Measurements from ENCODE around the gene GNAS. TPM values are rescaled to one million over a fixed set of nuclear protein-coding genes. Genes with fewer than 3 reads are reported as not detected.

Gene GNAS
- total RNA-seq, 4 donors from 2014 or later = 606 to 837 (median 753) TPM

DNA sequence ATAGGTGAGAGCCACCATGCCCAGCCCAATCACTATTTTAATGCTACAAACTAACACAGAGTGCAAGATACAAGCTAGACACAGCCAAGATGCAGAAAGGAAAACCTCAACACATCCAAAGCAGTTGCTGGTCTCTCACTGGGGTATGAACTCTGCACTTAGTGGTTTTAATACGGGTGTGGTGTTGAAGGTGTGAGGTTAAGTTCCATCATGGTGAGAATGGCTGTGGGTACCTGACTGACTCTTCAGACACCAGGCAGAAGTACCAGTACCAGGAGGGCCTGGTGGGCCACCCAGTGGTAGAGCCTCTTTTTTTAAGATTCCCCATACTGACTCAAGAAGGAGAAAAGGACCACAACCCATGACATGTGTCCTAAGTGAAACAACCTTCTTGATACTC, 14.8 kb upstream of the GNAS start:
- DNase-seq (ENCODE audit: low spot score) = no peak
- ATAC-seq (ENCODE audit: low FRiP score) = no peak

DNA sequence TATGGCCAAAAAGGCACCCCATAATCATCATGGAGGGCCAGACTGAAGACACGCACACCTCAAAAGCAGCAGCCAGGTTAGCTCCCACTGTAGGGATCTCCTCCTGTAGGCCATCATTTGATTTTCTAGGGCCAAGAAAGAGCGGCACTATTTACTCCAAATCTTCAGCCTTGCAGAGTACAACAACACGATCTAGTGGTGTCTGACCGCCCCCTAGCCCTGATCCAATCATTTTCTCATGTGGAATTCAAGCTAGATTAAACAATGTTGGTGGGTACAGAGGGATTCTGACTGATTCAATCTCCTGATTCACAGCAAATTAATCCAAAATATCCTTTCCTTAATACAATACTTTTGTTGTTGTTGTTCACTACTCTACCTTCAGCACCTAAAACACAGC, 14.3 kb upstream of the GNAS start:
- no peak for ATAC-seq (ENCODE audit: low FRiP score)
- DNase-seq (ENCODE audit: low spot score) = no peak
- TF ChIP-seq, protein P1, sequence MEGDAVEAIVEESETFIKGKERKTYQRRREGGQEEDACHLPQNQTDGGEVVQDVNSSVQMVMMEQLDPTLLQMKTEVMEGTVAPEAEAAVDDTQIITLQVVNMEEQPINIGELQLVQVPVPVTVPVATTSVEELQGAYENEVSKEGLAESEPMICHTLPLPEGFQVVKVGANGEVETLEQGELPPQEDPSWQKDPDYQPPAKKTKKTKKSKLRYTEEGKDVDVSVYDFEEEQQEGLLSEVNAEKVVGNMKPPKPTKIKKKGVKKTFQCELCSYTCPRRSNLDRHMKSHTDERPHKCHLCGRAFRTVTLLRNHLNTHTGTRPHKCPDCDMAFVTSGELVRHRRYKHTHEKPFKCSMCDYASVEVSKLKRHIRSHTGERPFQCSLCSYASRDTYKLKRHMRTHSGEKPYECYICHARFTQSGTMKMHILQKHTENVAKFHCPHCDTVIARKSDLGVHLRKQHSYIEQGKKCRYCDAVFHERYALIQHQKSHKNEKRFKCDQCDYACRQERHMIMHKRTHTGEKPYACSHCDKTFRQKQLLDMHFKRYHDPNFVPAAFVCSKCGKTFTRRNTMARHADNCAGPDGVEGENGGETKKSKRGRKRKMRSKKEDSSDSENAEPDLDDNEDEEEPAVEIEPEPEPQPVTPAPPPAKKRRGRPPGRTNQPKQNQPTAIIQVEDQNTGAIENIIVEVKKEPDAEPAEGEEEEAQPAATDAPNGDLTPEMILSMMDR (IDR thresholded peaks at IDR 0.05) = no peak

More for the DNA sequence above, 14.8 kb upstream of the GNAS start:
- TF ChIP-seq, protein P1 (IDR thresholded peaks at IDR 0.05) = no peak

DNA sequence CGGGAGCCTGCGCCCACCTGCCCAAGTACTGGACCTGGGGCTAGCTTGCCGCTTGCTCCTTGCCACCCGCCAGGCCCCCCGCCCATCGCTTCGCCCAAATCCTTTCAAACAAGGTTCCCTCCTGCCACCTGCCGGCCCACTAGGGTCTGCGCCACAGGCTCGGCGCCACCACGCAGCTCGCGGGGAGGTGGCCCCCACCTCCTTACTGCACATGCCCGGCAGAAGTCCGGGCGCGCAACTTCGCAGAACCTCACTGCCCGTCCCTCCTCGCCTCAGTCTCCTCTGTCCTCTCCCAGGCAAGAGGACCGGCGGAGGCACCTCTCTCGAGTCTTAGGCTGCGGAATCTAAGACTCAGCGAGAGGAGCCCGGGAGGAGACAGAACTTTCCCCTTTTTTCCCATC, 13.0 kb upstream of the GNAS start:
- DNase-seq (ENCODE audit: low spot score) (no peak), ATAC-seq (ENCODE audit: low FRiP score) (peak; percentile 18)
- TF ChIP-seq, protein P1 (IDR thresholded peaks at IDR 0.05) = no peak

DNA sequence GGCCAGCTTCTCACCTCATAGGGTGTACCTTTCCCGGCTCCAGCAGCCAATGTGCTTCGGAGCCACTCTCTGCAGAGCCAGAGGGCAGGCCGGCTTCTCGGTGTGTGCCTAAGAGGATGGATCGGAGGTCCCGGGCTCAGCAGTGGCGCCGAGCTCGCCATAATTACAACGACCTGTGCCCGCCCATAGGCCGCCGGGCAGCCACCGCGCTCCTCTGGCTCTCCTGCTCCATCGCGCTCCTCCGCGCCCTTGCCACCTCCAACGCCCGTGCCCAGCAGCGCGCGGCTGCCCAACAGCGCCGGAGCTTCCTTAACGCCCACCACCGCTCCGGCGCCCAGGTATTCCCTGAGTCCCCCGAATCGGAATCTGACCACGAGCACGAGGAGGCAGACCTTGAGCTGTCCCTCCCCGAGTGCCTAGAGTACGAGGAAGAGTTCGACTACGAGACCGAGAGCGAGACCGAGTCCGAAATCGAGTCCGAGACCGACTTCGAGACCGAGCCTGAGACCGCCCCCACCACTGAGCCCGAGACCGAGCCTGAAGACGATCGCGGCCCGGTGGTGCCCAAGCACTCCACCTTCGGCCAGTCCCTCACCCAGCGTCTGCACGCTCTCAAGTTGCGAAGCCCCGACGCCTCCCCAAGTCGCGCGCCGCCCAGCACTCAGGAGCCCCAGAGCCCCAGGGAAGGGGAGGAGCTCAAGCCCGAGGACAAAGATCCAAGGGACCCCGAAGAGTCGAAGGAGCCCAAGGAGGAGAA, 12.3 kb upstream of the GNAS start:
- TF ChIP-seq, protein P1 (IDR thresholded peaks at IDR 0.05) = no peak

DNA sequence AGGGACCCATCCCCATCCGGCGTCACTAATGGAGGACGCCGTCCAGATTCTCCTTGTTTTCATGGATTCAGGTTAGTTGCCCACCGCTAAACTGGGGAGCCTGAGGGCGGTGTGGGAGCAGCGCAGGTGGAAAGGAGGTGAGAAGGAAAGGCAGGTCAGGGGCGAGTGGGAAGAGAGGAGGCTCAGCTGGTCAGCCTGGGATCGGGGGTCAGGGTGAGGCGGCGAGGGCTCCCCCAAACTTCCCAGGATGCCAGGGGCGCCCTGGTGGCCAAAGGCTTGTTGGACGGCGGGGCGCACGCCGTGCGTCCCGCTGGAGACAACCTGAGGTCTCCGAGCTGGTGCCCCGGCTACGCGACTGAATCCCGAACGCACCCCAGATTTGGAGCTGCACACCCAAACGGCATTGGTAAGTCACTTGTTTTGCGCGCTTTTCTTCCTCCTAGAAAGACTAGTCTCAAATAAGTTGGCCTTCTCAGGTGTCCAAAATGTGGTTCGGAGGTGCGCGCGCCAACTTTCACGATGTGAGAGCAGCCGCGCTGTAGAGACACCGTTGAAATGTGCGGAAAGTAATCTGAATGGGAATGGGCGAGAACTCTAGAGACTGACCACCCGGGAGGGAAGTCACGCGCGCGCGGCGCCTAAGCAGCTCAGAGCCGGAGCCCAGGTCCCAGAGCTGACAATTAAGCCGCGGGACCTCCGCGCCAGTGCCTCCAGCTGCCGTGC, 11.5 kb upstream of the GNAS start:
- ATAC-seq (ENCODE audit: low FRiP score) = no peak
- DNase-seq (ENCODE audit: low spot score) = no peak
- TF ChIP-seq, protein P1 (IDR thresholded peaks at IDR 0.05) = no peak

More for the DNA sequence above, 12.3 kb upstream of the GNAS start:
- ATAC-seq (ENCODE audit: low FRiP score) (peak; percentile 39), DNase-seq (ENCODE audit: low spot score) (no peak)

DNA sequence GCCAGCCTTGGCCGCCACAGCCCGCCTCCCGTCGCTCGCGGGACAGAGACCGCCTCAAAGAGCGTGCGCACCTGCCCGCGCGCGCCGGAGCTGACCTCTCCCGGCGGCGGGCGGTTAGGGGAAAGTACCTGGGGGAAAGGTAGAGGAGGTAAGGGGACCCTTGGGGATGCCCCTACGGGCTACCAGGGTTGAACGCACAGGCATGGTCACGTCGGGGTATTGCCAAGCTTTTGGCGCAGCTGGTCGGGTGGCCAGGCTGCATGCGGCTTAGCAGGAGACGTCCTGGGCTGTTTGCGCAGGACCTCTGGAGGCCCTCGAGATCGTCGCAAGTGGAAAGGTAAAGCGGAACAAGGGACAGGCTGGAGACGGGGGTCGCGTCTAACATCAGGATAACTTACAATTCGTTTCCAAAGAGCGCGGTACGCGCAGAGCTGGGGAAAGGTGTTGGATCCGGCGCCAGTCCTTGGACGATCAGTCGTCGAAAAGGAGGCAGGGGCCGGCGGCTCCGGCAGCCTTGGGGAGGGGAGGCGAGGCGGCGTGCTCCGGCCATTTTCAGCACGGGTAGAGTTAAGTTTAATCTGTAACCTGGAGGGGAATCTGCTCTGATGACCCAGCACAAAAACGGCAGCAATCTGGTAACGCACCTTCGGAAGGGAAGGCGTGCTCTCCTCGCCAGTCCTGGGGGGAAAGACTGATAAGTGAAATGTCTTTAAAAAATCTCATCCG, 10.8 kb upstream of the GNAS start:
- DNase-seq (ENCODE audit: low spot score) = no peak
- TF ChIP-seq, protein P1 (IDR thresholded peaks at IDR 0.05) = no peak
- ATAC-seq (ENCODE audit: low FRiP score) = no peak
